A549 treated with DMSO at 1 μM for 4 hours (cell line): ENCODE data around the gene NUF2. TPM values are rescaled to one million over a fixed set of nuclear protein-coding genes. Genes with fewer than 3 reads are reported as not detected.

ENCODE experiments used
- total RNA-seq: library from RNA; stranded (reverse); fragments of 200-300 nt; extraction: Qiagen RNA extraction; gene quantifications from 5 replicates; pipeline ENCODE4 v1.2.3, GENCODE V29; 2022; ENCODE audit warnings: low read depth

NUF2 gene
- 24.1 to 31.6 TPM (median 28.7 TPM) in 5 replicates for total RNA-seq

GRCh38 chr1:163321311-163322305 lies at the start of gene NUF2:
TSS of gene NUF2 (plus strand) at chr1:163321954. CDS start at chr1:163326052, 4,098 bp downstream.

Other genes starting within 250 kb of the NUF2 start
- gene RGS5, start 119.0 kb upstream of the NUF2 start, total RNA-seq: 1.0 to 2.1 TPM (median 1.3 TPM) in 5 replicates